Neural progenitor cell (in vitro differentiated cells): ENCODE data around the gene C11orf86.

Experiments
- CTCF ChIP-seq: fragments of 200-600 bp; sonication (generic); IDR thresholded peaks from 2 replicates; pipeline ENCODE4 v1.5.1; 2017; ENCODE audit warnings: antibody characterized with exemption, mild to moderate bottlenecking
- EZH2 ChIP-seq: fragments of 200-600 bp; sonication (generic); IDR thresholded peaks from 2 replicates; pipeline ENCODE4 v1.6.1; 2017; ENCODE audit warnings: antibody characterized with exemption, mild to moderate bottlenecking, moderate library complexity
- EZH2phosphoT487 ChIP-seq: fragments of 200-600 bp; sonication (generic); IDR thresholded peaks from 2 replicates; pipeline ENCODE4 v1.6.1; 2017; ENCODE audit warnings: antibody characterized with exemption

GRCh38 chr11:66958232-66958955 lies 16.7 kb upstream of the C11orf86 start, which contains the start of gene PC:
- no peak for TF ChIP-seq CTCF
- no peak for TF ChIP-seq EZH2
- TF ChIP-seq EZH2phosphoT487, result no peak
